HG03108 (cell line): Measurements from ENCODE around the gene COL6A1.
"Not testable (repeated sequence)": the region's sequence is repeated elsewhere in the genome, so short reads cannot be mapped to it uniquely, and the experiment has no call there.

Experiments used
- ATAC-seq: cut with Tn5 transposase; IDR thresholded peaks from one replicate; pipeline ENCODE4 v1.9.1; 2021; ENCODE audit warnings: moderate library complexity; ENCODE audit not compliant: unreplicated experiment

Gene COL6A1

GRCh38 chr21:46046906-46047305 lies 65.3 kb downstream of the COL6A1 start:
- ATAC-seq = not testable (repeated sequence)

GRCh38 chr21:46048926-46049889 lies 67.6 kb downstream of the COL6A1 start:
- ATAC-seq = no peak

GRCh38 chr21:46049890-46050667 lies 68.5 kb downstream of the COL6A1 start:
- ATAC-seq = no peak

GRCh38 chr21:46050668-46051378 lies 69.3 kb downstream of the COL6A1 start:
- no peak for ATAC-seq

GRCh38 chr21:46051379-46051770 lies 69.8 kb downstream of the COL6A1 start:
- no peak for ATAC-seq

- no peak for ATAC-seq
Measured at GRCh38 chr21:46051821-46052675, 70.5 kb downstream of the COL6A1 start.

GRCh38 chr21:46052703-46053651 lies 71.4 kb downstream of the COL6A1 start:
- no peak for ATAC-seq

- ATAC-seq = no peak
Measured at GRCh38 chr21:46054031-46054430, 72.5 kb downstream of the COL6A1 start.

- no peak for ATAC-seq
Measured at GRCh38 chr21:46054451-46054881, 72.9 kb downstream of the COL6A1 start.
